GF-D8 (cell line): Measurements from ENCODE around the gene CDH26.
A peak's percentile ranks its signal among the peaks of the same experiment; 100 is the strongest.

Experiments
- DNase-seq: peaks from one replicate; lab custom pipeline; 2025; lab: John Stamatoyannopoulos, UW

CDH26 gene

GRCh38 chr20:60013296-60014139 is 55.3 kb downstream of the CDH26 start:
- no peak for DNase-seq

DNA sequence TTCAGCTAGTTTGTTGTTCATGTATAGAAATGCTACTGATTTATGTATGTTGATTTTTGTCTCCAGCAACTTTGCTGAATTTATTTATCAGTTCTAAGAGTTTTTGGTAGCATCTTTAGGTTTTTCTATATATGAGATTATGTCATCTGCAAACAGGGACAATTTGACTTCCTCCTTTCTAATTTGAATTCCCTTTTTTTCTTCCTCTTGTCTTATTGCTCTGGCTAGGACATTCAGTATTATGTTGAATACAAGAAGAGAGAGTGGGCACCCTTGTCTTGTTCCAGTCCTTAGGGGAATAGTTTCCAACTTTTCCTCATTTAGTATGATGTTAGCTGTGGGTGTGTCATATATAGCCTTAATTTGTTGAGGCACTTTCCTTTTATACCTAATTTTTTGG is 58.2 kb downstream of the CDH26 start:
- no peak for DNase-seq

DNA sequence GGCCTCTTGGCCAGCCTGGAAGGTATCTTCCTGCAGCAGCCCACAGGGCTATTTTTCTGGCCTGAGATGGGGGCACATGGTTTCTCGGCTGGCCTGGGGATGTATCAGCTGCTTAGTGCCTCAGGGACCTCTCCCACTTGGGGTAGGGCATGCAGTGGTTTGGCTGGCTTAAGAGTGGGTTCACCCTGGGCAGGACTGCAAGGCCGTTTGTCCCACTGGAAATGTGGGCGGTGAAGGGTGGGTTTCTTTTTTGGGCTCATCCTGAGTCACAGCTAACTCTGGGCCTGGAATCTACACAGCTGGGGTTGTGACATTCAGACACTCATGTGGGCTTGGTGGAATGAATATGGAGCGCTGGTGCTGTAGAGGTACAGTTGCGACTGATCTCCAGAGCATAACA is 62.0 kb downstream of the CDH26 start:
- no peak for DNase-seq

DNA sequence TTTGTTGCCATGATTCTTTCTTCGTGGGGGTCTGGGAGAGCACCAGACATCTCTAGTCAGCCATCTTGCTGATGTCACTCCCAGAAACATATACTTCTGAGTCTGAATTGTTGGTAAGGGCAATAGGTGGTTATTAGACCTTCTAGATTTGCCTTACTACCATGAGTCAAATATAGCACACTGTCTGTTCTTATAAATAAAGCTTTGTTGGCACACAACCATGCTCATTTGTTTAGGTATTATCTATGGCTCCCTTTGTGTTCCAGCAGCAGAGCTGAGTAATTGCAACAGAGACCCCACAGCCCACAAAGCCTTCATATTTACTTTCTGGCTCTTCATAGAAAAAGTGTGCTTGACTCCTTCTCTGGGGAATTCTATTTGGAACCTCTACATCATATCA is 62.9 kb downstream of the CDH26 start:
- no peak for DNase-seq

- DNase-seq, result no peak
These were observed 64.6 kb downstream of the CDH26 start for GRCh38 chr20:60022849-60023248.

GRCh38 chr20:60024245-60024644 is 66.0 kb downstream of the CDH26 start:
- DNase-seq, result no peak

- DNase-seq, result no peak
These were observed 66.6 kb downstream of the CDH26 start for GRCh38 chr20:60024801-60025200.

GRCh38 chr20:60026010-60026409 is 67.8 kb downstream of the CDH26 start:
- DNase-seq, result no peak

DNA sequence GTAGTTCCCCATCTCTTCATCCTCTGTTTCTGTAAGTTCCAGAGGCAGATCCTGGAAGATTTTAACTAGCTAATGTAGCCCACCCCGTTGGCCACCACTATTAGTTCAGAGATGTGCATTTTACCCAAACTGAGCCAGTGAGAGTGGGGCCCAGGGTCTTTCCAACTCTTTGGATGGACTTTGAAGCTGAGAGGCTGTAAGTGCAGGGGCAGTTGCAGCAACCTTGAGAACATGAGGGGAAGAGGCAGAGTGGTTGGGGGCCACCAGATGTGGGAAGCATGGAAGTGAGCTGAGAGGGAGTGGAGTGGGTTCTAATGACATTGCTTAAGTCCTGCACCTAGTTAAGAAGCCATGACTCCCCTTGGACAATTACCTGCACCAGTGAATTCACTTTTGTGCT is 72.2 kb downstream of the CDH26 start:
- DNase-seq, result no peak

DNA sequence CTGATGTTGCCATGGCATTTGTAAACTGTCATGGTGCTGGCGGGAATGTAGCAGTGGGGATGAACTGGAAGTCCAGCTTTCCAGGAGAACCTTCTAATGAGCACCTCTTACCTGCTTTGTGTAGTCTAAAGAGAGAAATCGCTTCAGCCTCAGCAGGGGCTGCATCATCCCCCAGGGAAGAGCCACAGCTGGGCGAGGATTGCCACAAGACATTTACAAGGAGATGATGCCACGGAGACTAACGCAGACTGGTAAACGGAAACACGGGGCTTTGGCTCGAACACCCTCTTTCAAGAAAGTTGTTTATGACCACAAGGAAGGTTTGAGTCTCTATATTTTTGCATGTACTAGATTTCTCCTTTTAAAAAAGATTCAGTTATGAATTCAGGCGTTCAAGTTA is 72.9 kb downstream of the CDH26 start:
- DNase-seq, result no peak

- DNase-seq, result no peak
These were observed 76.2 kb downstream of the CDH26 start for GRCh38 chr20:60034231-60035110.

DNA sequence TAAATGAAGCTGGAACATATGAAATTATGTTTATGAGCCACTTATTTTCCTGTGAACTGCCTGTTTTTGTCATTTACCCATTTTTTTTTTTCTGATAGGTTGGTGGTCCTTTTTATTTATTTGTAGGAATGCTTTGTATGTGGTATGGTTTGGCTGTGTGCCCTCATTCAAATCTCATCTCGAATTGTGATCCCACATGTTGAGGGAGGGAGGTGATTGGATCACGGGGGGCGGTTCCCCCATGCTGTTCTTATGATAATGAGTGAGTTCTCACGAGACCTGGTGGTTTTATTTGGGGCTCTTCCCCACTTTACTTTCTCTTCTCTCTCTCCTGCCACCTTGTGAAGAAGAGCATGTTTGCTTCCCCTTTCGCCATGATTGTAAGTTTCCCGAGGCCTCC is 77.3 kb downstream of the CDH26 start:
- no peak for DNase-seq

- DNase-seq, result no peak
These were observed 78.1 kb downstream of the CDH26 start for GRCh38 chr20:60036346-60036745.

DNA sequence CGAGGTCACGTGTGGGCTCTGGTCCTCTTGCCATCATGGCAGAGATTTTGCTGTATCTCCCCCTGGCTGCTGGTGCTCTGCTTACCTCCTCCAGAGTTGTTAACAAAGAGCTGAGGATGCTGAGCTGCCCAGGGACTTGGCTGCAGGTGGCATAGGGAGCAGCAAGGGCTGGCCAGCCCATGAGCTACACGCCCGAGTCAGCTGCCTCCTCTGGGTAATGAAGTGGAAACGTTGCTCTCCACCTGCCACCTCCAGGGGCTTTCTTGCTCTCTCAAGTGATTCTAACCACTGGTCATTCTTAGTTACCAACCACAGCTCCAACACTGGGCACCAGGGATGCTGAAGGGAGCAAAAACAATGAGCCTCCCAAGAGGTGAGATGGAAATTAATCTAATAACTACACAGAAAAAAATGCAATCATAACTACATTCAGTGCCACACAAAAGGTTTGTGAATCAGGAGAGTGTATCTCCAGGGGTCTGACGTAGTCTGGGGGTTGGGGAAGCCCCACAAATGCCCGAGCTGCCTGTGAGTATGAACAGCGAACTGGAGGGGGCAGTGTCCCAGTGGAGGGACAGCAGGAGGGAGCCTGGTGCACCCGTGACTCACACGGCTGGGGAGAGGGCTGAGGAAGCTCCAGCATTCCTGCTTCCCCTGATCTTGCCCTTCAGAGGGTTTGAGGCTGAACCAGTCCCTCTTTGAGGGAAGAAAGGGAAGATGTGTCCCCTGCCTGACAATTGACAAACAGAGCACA is 78.7 kb downstream of the CDH26 start:
- no peak for DNase-seq

DNA sequence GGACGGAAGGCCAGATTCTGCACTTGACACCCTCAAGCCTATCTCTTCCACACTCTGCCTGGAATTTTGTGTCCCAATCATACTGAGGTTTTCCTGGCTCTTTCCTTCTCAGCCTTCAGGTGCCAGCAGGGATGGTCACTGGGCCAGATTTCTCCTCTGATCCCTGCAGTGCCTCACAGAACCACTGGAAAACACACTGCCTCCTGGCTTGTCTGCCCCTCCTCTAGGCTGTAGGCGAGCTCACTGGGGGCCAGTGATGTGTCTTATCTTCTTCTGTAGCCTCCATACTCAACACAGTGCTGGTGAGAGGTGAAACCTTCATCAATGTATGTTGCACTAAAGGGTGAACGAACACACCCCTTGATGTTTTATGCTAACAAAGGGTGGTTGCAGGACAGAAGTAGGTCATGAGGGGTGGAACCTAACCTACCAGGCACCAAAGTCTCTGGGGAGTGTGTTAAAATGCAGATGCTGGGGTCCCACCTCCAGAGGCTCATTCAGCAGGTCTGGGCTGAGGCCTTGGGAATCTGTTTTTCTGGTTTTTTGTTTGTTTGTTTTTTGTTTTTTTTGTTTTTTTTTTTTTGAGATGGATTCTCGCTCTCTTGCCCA is 80.3 kb downstream of the CDH26 start:
- DNase-seq, result no peak

DNA sequence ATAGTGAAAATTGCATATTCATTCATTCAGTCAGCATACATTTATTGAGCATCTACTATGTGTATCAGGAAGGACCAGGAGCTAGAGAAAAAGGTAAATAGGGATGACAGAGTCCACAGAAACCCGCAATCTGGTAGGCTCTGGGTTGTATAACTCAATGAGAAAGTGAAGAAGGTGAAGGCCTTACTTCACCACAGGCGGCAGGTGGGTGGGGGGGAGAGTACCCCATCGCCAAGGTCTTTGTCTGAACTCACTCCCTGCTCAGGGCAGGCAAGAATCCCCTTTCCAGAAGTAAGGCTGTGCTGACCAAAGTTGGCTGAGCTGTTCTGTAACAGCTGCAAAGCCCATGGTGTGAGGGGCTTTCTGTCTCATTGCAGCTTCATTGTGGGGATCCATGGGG is 81.3 kb downstream of the CDH26 start:
- no peak for DNase-seq

- no peak for DNase-seq
These were observed 82.4 kb downstream of the CDH26 start for GRCh38 chr20:60040471-60041162.

- peak; percentile 68 for DNase-seq
These were observed 83.4 kb downstream of the CDH26 start for GRCh38 chr20:60041436-60042165.

DNA sequence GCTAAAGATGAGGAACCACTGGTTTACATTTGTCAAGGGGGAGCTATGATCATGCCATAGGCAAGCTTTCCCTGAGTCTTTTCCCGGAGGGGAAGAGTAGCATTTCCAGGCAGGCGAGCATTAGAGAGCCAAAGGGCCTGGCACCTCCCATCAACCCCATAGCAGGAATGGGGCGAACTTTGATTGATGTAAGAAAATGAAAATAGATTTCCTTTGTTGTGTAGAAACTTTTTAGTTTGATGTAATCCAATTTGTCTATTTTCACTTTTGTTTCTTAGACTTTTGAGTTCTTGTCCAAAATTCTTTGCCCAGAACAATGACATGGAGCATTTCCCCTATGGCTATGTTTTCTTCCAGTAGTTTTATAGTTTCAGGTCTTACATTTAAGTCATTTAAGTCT is 85.2 kb downstream of the CDH26 start:
- DNase-seq, result no peak

DNA sequence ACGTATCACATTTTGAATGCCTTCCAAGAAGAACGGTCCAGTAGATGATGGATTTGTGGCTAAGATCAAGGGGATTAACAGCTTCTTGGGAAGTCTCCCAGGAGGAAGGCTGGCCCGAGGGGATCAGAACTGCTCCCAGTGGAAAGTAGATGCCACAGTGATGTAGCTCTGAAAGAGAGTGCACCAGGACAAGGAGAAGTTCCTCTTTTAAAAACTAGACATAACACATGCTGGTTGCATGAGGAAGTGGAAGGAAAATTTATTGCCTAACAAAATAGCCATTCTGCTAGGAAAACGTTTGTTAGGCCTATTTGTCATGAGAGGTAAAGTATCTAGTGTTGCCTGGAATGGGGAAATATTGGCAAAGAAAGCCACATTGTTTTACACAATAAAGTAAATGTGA is 87.8 kb downstream of the CDH26 start:
- peak; percentile 96 for DNase-seq

- no peak for DNase-seq
These were observed 88.2 kb downstream of the CDH26 start for GRCh38 chr20:60046436-60046835.
